Nephron (organoid): Measurements from ENCODE around the gene CLDN7.

Experiments
- H3K27ac Mint-ChIP-seq, 3 experiments: 2 replicates each; pipeline ENCODE4 v1.8.0; 2020; ENCODE audit warnings: mixed read lengths in 3 of 3, mild to moderate bottlenecking in 2 of 3, moderate library complexity in 1 of 3
- H3K27me3 Mint-ChIP-seq: 2 replicates; pipeline ENCODE4 v1.8.0; 2021; ENCODE audit warnings: low read depth, mild to moderate bottlenecking, moderate library complexity, mixed read lengths
- H3K36me3 Mint-ChIP-seq: 2 replicates; pipeline ENCODE4 v1.8.0; 2020; ENCODE audit warnings: low read depth, mixed read lengths
- H3K4me1 Mint-ChIP-seq: 2 replicates; pipeline ENCODE4 v1.8.0; 2020; ENCODE audit warnings: mixed read lengths
- H3K4me3 Mint-ChIP-seq, 3 experiments: 2 replicates each; pipeline ENCODE4 v1.8.0; 2020; ENCODE audit warnings: mild to moderate bottlenecking in 3 of 3, mixed read lengths in 3 of 3, moderate library complexity in 2 of 3
- H3K9me3 Mint-ChIP-seq: 2 replicates; pipeline ENCODE4 v1.8.0; 2020; ENCODE audit warnings: mixed read lengths
- CTCF ChIP-seq, 3 experiments: fragments of 200-600 bp; sonication (generic); IDR thresholded peaks; one replicate each; pipeline ENCODE4 v1.5.0; 2021; ENCODE audit warnings: antibody characterized with exemption in 3 of 3; ENCODE audit not compliant: unreplicated experiment in 3 of 3

Gene CLDN7

GRCh38 chr17:7224661-7225111 lies 37.6 kb downstream of the CLDN7 start:
- H3K4me1 Mint-ChIP-seq, result peaks cover 20% of the 10 kb centered on the region
- H3K36me3 Mint-ChIP-seq, result peaks cover 41% of the 10 kb centered on the region
- H3K9me3 Mint-ChIP-seq, result no peaks in the 10 kb centered on the region
- H3K27me3 Mint-ChIP-seq, result no peaks in the 10 kb centered on the region
- no peak for TF ChIP-seq CTCF (IDR thresholded peaks at IDR 0.05; ENCODE audit: unreplicated experiment in 3 of 3)
- no peak overlapping the region for H3K4me3 Mint-ChIP-seq
- H3K27ac Mint-ChIP-seq, result no peak overlapping the region

- TF ChIP-seq CTCF (IDR thresholded peaks at IDR 0.05; ENCODE audit: unreplicated experiment in 3 of 3), result no peak
- H3K27ac Mint-ChIP-seq, result no peak overlapping the region
- peaks cover 26% of the 10 kb centered on the region for H3K4me1 Mint-ChIP-seq
- H3K4me3 Mint-ChIP-seq, result no peak overlapping the region
- no peaks in the 10 kb centered on the region for H3K27me3 Mint-ChIP-seq
- H3K36me3 Mint-ChIP-seq, result peaks cover 36% of the 10 kb centered on the region
- no peaks in the 10 kb centered on the region for H3K9me3 Mint-ChIP-seq
Measured at GRCh38 chr17:7224110-7224509, 38.2 kb downstream of the CLDN7 start.

GRCh38 chr17:7223375-7223774 lies 38.9 kb downstream of the CLDN7 start:
- Mint-ChIP-seq H3K27ac (no peak overlapping the region), H3K4me1 (peaks cover 33% of the 10 kb centered on the region), H3K36me3 (peaks cover 29% of the 10 kb centered on the region), H3K9me3 (no peaks in the 10 kb centered on the region), H3K4me3 (peak overlapping the region in 1 of 3 experiments; percentile 34), H3K27me3 (peaks cover 4% of the 10 kb centered on the region)
- no peak for TF ChIP-seq CTCF (IDR thresholded peaks at IDR 0.05; ENCODE audit: unreplicated experiment in 3 of 3)

GRCh38 chr17:7222972-7223292 lies 39.3 kb downstream of the CLDN7 start:
- TF ChIP-seq CTCF (IDR thresholded peaks at IDR 0.05; ENCODE audit: unreplicated experiment in 3 of 3), result no peak
- H3K4me3 Mint-ChIP-seq, result peak overlapping the region; percentile 19 to 63 (median 51)
- H3K36me3 Mint-ChIP-seq, result peaks cover 25% of the 10 kb centered on the region
- H3K27ac Mint-ChIP-seq, result no peak overlapping the region
- H3K4me1 Mint-ChIP-seq, result peaks cover 37% of the 10 kb centered on the region
- H3K27me3 Mint-ChIP-seq, result peaks cover 4% of the 10 kb centered on the region
- H3K9me3 Mint-ChIP-seq, result no peaks in the 10 kb centered on the region

GRCh38 chr17:7222093-7222971 lies 39.9 kb downstream of the CLDN7 start:
- Mint-ChIP-seq H3K27me3 (peaks cover 4% of the 10 kb centered on the region), H3K9me3 (no peaks in the 10 kb centered on the region), H3K27ac (peak overlapping the region in 2 of 3 experiments; percentile 18 to 96), H3K4me3 (peak overlapping the region; percentile 89 to 97 (median 93)), H3K36me3 (peaks cover 22% of the 10 kb centered on the region), H3K4me1 (peaks cover 43% of the 10 kb centered on the region)
- no peak for TF ChIP-seq CTCF (IDR thresholded peaks at IDR 0.05; ENCODE audit: unreplicated experiment in 3 of 3)
